Right renal pelvis (tissue), 4 donors: ENCODE results near the gene OR52H1. TPM values are rescaled to one million over a fixed set of nuclear protein-coding genes. Genes with fewer than 3 reads are reported as not detected.
"Not testable (repeated sequence)": the region's sequence is repeated elsewhere in the genome, so short reads cannot be mapped to it uniquely, and the experiment has no call there.

ENCODE experiments used
- DNase-seq, 4 donors: peaks; one replicate each; pipeline ENCODE4 v3.0.0-alpha.2; 2013; ENCODE audit warnings: low read depth in 4 of 4, low spot score in 3 of 4, missing footprints in 1 of 4
- polyA plus RNA-seq, 4 donors: library from polyadenylated mRNA; unstranded; fragments of 120-200 nt; gene quantifications; one replicate each; pipeline ENCODE4 v1.2.1, GENCODE V29; 2013; ENCODE audit not compliant: insufficient read length in 4 of 4

Gene OR52H1
- not detected for polyA plus RNA-seq

DNA sequence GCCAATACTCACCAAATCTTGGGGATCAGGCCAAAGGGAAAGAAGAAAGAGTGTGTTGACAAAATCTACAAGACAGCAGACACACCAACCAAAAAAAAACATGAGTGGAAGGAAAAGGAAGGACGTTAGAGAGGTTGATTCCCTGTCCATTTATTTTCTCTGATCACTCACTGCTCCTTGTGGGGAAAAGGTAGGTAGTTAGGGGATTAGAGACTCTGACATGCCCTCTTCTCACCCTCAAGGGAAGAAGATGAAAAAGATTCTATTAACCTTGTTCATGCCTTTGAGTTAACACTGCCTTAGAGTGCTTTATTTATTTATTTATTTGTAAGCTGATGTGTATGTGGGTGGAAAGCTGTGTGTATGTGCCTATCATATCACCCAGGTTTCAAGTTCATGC, at the start of gene OR52H1:
Gene OR52H1 (minus strand): TSS at position 101 of the 400 bp plus-strand sequence. CDS start 3,035 bp downstream, outside the sequence.
- DNase-seq, result no peak

DNA sequence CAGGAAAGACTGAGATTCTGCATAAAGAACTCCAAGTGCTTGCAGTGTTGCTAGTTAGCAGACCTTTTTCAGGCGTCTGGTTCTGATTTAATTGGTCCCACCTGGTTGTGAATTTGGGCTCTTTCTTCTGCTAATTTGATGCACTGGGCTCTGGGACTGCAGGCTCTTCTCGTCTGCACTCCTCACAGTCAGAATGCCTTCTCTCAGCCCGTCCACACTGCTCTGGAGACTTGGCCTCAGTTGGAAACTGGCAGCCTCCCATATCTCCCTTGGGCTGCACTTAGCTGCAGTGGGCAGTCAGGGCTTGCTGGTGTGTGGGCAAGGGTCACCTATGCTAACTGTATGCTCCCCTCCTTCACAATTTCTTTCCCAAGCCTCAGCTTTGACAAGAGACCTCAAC, 49.6 kb upstream of the OR52H1 start:
- no peak for DNase-seq

DNA sequence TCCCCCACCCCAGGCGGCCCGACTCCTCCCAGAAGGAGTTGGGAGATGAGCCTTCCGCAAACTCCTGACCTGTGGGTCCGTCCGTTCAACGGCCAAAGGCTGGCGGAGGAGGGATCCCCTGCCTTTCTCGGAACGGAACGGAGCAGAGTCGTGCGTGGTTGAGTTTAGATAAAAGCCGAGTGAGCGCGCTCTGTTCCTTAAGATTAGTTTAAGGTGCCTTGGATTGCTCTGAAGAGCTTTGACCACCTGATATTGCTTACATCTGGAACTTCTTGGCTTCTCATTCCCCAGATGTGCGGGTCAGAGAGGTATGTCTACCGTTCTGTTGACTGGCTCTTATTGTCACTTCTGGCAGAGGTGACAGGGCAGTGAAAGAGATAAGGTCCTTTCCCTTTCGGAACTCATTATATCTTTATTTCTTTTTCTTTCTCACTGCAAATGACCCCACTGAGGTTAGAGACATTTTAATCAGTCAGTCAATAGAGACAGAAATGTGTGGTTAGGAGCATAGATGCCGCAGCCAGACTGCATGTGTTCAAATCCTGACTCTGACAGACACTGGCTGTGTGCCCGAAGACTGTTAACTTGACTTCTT, 48.4 kb upstream of the OR52H1 start, which contains the start of gene TRIM6:
Gene TRIM6 (plus strand): TSS at position 31 of the 595 bp plus-strand sequence. CDS start 261 bp downstream, at position 292.
- peak in 2 of 4 donors; percentile 31 to 38 for DNase-seq

DNA sequence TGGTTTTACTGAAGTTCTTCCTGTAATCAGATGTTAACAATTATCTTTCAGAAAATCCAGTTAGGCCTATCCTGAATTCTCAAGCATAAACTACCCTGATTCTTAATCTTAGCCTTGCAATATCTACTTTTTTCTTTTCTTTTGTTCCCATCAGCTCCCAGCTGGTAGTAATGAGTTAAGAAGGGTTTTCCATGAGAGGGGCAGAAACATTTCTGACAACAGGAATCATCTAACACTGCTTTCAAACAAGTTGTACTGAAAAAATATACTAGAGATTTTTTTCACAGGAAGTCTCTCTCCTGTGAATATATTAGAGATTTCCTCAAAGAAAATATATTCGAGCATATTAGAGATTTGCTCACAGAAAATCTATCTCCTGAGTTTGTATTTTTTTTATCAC, 44.8 kb upstream of the OR52H1 start:
- DNase-seq, result no peak

DNA sequence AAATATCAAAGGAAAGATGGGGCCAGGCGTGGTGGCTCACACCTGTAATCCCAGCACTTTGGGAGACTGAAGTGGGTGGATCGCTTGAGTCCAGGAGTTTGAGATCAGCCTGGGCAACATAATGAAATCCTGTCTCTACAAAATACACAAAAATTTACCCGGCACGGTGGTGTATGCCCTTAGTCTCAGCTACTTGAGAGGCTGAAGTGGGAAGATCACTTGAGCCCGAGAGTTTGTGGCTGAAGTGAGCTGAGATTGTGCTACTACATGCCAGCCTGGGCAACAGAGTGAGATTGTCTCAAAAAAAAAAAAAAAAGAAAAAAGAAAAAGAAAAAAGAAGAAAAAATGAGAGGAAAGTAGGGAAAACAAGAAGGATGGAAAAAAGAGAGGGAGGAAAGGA, 44.3 kb upstream of the OR52H1 start:
- no peak for DNase-seq

DNA sequence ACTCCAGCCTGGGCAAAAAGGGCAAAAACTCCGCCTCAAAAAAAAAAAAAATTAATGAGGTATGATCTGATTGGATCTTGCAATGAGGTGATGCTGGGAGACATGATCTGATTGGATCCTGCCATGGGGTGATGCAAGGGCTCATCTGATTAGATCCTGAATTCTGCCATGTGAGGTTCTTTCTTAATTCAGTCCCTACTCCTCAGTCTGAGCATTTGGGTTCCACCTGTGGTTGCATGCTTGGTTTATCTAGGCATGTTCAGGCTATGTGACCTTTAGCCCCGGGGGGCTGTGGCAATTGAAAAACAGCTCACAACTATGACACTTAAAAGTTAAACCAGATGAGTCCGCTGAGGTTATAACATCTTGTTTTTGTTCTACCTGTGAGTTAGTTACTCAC, 43.3 kb upstream of the OR52H1 start:
- DNase-seq, result no peak

DNA sequence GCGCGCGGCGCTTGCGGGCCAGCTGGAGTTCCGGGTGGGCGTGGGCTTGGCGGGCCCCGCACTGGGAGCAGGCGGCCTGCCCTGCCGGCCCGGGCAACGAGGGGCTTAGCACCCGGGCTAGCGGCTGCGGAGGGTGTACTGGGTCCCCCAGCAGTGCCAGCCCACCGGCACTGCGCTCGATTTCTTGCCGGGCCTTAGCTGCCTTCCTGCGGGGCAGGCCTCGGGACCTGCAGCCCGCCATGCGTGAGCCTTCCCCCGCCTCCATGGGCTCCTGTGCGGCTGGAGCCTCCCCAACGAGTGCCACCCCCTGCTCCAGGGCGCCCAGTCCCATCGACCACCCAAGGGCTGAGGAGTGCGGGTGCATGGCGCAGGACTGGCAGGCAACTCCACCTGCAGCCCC, 41.6 kb upstream of the OR52H1 start:
- DNase-seq, result not testable (repeated sequence)

DNA sequence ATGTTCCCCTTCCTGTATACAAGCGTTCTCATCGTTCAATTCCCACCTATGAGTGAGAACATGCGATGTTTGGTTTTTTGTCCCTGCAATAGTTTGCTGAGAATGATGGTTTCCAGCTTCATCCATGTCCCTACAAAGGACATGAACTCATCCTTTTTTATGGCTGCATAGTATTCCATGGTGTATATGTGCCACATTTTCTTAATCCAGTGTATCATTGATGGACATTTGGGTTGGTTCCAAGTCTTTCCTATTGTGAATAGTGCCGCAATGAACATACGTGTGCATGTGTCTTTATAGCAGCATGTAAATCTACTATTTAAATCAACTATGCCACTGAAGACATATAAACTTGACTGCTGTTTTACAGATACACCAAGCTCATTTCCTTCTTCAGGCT, 36.1 kb upstream of the OR52H1 start:
- not testable (repeated sequence) for DNase-seq

DNA sequence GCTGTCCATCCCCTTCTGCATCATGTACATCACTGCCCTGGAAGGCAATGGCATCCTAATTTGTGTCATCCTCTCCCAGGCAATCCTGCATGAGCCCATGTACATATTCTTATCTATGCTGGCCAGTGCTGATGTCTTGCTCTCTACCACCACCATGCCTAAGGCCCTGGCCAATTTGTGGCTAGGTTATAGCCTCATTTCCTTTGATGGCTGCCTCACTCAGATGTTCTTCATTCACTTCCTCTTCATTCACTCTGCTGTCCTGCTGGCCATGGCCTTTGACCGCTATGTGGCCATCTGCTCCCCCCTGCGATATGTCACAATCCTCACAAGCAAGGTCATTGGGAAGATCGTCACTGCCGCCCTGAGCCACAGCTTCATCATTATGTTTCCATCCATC, 32.7 kb upstream of the OR52H1 start:
- no peak for DNase-seq

DNA sequence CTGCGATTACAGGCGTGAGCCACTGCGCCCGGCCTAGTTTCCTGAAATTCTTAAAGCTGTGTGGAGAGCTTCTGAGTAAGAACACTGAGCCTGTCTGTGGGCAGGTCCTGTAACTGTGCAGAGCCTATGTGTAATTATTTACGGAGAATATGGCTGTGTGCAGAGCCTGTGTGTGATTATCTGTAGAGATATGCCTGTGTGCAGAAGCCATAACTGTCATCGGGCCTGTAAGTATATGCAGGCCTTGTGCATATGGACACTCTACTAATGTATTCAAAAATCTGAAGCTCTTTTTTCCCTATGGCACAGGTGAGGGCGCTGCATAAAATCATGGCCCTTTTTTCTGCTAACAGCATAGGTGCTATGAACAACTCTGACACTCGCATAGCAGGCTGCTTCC, 32.2 kb upstream of the OR52H1 start, which contains the start of gene OR52B6:
Gene OR52B6 (plus strand): TSS at position 301 of the 400 bp plus-strand sequence. CDS start 0 bp downstream, at position 301.
- DNase-seq, result no peak

DNA sequence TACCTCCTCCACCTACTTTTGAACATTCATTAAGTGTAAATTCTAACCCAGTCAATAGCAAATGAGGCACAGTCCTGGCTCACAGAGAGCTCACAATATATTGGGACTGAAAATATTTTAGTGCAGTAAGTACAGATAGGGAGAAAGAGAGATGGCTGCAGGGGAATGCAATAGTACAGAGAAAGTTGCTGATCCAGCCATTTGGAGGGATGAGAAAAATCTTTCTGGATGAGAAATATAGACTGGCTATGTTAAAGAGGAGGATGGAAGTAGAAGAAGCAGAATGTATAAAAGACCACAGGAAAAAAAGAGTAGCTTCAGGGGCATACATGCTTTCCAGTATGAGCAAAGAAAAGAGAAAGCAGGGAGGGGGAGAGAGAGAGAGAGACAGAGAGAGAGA, 28.8 kb upstream of the OR52H1 start:
- no peak for DNase-seq

DNA sequence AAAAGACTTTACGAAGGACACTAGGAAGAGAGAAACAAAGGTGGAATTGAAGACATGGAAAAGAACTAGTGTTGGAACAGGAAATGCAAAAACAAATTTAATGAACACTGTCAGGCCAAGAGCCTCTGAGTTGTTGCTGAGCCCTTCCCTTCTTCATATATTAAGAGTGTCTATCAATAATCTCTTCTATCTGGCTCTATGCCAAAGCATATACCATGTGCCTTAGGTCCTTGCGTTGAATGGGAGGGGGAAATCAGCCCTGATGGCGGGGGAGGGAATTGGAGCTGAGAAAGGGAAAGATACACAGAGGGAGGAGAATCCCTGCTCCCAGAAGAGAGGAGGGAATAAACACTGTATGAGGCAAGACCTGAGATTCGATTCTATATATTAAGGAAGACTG, 26.8 kb upstream of the OR52H1 start:
- DNase-seq, result no peak

DNA sequence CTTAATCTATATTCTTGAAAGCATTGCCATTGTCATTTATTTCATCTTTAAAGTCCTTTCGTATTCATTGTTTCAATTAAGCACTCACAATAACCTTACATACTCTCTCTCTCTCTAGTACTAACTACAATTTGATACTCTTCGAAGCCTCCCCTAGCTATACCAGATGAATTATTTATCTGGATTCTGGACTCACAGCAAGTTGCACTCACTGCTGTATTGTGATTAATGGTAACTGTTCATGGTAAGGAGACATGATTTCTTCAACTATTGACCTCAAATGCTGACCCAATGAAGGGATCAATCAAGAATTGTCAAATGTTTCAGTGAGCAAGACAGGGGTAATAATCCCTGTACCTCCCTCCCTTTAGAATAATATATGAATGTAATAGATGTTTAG, 26.3 kb upstream of the OR52H1 start:
- no peak for DNase-seq

DNA sequence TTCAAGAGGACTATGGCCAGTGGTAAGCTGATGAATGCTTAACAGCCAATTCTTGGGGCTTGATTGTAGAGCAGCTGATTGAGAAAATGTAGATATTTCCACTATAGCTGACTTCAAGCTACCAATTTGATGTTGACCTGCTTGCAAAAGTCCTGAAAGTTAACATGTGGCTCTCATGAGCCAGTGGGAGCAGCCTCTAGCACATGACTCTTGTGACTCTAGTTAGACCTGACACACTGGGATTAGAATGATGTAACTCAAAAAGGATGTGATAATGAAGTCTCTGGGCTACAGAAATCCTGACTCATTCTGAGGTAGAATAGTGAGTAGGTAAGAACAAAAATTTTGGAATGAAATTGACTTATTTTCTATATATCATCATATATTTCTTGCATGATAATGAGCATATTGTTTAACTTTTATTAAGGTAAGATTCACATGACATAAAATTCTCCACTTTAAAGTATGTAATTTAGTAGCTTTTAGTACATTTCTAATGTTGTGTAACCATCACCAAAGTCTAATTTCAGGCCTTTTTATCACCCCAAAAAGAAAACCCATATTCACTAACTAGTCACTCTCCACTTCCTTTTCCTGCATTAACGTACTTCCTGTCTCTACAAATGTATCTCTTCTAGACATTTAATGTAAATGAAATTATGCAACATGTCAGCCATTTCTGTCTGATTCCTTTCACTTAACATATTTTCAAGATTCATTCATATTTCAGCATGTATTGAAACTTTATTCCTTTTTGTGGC, 16.1 kb upstream of the OR52H1 start:
- no peak for DNase-seq

DNA sequence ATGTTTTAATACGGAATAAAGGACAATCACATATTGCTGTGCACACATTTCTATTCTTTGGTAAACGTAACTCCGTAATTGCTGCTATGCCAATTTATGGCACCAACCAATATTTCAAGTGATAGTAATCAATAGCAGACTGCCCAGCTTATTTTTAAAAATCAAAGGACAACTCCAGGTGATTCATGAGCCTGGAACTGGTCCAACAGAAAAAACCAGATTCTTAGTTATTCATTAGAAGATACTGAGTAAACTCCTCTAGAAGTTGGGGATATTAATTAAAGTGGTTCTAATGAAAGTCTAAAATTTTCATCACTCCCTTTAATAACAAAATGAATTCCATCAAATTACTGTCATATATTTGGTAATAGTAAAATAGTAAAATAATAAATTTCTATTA, 9.4 kb upstream of the OR52H1 start:
- no peak for DNase-seq

DNA sequence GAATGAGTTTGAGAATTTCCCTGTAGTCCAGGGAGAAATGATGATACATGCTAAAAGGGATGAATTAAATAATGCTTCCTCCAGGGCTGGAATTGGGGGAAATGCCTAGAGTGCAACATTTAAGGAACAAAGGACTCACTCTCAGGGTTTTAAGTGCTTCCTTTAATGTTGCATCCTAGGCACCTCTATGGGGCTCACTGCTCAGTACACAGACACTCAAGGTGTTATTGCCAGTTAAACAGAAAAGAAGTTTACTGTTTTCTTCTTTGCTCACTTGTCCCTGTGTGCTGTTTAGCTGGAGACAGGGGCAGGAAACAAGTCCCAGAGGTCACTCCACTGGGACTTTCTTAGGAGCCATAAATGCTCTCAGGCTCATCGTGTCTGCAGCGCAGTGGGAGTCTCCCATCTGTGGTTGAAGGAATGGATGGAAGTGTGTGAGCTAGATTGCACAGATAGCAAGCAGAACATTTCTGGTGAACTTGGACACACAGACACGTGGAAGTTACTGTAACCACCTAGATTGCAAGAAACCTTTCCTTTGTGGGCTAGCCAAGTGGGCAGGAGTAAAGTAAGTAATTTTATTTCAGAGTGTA, 8.4 kb upstream of the OR52H1 start:
- no peak for DNase-seq

DNA sequence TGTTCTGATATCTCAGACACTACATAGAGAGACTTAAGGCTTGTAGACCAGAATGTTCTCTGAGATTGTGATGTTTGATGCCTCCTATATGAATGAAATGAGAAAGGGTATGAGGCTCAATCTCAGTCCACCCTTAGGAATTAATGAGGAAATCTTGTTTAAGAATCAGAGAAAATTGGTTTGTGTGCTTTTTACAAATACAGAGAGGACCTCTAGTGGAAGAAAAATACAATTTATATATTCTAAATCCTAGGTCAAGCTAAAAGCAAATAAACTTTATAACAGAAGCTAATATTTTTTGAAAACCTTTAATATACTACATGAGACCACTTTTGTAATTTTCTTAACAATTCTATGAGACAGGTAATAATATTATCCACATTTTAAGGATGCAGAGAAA, 5.0 kb upstream of the OR52H1 start:
- no peak for DNase-seq

DNA sequence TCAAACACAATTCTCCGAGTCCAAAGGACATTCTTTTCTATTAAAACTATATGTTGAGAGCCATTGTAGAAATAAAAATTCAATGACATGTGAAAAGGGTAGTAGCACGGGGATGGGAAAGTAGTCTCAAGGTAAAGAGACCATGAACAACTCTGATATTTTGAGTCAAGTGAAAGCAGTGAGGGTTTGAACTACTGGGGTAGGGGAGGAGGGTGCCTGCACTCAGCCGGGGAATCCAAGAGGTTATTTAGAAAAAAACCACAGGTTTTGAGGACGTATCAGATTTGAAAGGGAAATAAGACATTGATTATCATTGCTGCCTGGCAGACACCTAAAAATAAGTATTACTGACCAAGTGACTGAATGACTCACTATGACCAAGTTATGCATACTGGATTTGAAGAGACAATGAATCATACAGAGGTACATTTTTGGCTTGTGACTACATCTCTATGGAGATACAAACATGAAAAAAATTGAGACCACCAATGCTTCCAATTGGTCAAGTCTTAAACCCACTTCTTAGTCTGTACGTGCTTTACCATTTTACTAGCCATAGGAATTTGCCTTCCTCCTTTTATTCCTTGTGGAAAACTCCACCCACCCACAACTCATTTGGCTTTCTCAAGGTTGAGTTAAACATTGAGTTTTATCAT, 2.2 kb upstream of the OR52H1 start:
- no peak for DNase-seq

DNA sequence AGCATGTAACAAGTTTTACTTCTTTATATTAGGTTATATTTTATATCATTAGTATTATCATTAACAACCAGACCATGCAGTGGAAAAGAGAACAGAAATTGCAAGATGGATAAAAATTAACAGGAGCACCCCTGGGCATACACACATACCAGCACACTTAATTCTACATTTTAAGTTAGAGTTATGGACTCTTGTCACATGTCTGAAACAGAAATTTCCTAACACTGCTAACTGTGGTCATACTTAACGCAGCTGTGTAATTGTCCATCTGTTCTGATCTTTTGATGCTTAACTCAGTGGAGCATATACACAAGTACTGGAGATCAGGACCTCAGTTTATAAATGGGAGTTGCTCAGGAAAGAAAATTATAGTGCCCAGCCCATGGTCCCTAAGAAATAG, 358 bp downstream of the OR52H1 start:
- no peak for DNase-seq

DNA sequence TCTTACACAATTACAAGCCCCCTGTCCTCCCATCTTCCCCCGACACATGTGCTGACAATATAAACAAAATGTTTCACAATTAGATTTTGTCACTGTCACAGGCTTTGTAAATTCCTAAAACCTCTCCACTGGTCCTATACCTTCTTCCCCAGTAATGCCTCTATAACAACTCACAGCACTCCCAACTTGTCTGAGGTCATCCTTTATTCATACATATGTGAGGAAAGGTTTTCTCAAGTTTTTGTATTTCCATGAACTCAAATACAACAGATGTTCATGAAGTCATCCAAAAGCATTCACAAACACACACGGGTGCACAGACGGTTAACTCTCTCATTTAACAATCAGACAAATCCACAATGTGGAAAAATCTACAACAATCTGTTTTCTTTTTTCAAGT, 1.9 kb downstream of the OR52H1 start:
- DNase-seq, result no peak

DNA sequence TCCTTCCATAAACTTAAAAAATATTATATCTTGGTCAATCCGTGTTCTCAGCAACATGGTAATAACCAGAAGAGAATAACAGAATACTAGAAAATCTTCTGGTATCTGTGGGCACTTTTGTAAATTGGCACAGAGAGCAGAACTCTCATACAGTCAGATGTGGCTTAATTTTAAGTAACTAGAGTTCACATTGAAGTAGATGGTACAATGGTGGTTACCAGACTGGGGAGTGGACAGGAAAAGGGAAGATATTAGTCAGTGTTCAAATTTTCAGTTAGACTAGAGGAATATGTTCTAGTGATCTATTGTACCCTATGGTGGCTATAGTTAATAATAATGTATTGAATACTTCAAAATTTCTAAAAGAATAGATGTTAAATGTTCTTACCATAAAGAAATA, 6.9 kb downstream of the OR52H1 start:
- DNase-seq, result no peak
